Stimulated activated naive B cell treated with anti-CD40 and anti-IgM and Interleukin-4, amounts not matched to agents 10 μg/mL and 1 μg/mL and 100 μg/mL, for 72 hours (primary cell): ENCODE results near the gene GALNT1.

Experiments used
- ATAC-seq, 2 donors: fragments of 150-1000 bp; cut with Tn5 transposase; replicated peaks; 2 replicates each; pipeline ENCODE4 v1.10.0; 2021; ENCODE audit warnings: moderate library complexity in 1 of 2
- DNase-seq: peaks from one replicate; pipeline ENCODE4 v3.0.0; 2021
- H3K27ac Mint-ChIP-seq: one replicate; pipeline ENCODE4 v1.8.0; 2022; ENCODE audit warnings: mild to moderate bottlenecking, mixed read lengths
- H3K27me3 Mint-ChIP-seq, 2 donors: one replicate each; pipeline ENCODE4 v1.8.0; 2022; ENCODE audit warnings: mixed read lengths in 2 of 2
- H3K36me3 Mint-ChIP-seq, 2 donors: one replicate each; pipeline ENCODE4 v1.8.0; 2022; ENCODE audit warnings: mixed read lengths in 2 of 2, mild to moderate bottlenecking in 1 of 2
- H3K4me1 Mint-ChIP-seq, 2 donors: one replicate each; pipeline ENCODE4 v1.8.0; 2022; ENCODE audit warnings: mixed read lengths in 2 of 2, mild to moderate bottlenecking in 1 of 2
- H3K4me3 Mint-ChIP-seq, 2 donors: one replicate each; pipeline ENCODE4 v1.8.0; 2022; ENCODE audit warnings: mild to moderate bottlenecking in 2 of 2, mixed read lengths in 2 of 2, moderate library complexity in 1 of 2
- H3K9me3 Mint-ChIP-seq, 2 donors: one replicate each; pipeline ENCODE4 v1.8.0; 2022; ENCODE audit warnings: mixed read lengths in 2 of 2, mild to moderate bottlenecking in 1 of 2

GALNT1 gene

DNA sequence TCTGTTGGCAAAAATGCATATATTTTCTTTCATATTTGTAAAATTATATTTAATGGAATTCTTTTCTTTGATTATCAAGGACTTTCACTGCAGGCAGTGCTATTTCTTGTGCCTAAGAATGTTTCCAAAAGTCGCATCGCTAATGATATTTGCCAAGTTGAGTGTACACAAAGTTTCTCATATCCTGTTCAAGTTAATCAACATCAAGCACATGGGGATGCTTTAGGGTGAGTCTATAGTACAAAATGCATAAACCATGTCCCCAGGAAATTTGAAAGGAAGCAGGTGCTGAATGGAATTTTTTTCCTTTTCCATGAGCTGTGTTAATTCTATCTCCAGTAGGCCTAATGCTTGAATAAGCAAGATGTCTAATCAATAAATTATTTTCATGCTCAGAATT is 129.7 kb downstream of the GALNT1 start:
- ATAC-seq (no peak), DNase-seq (no peak)
- Mint-ChIP-seq H3K4me1 (peaks cover 0 to 4% of the 10 kb centered on the region in 2 donors), H3K27ac (no peak overlapping the region), H3K4me3 (no peak overlapping the region), H3K9me3 (peaks cover 0 to 2% of the 10 kb centered on the region in 2 donors), H3K36me3 (peaks cover 27 to 42% of the 10 kb centered on the region in 2 donors), H3K27me3 (no peaks in the 10 kb centered on the region)

DNA sequence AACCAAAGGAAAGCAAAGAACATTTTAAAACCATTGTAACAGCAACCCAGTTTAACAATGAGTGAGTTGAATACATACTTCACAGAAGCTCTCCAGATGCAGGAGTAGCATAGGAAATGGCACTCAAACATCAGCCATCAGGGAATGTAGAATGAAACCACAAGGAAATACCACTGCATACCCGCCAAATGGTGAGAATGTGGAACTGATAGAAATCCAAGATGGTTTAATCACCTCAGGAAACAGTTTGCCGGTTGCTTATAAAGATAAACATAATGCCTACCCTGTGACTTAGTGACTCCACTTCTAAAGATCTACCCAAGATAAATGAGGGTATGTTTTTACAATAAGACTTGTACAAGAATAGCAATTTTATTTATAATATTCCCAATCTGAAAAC is 132.0 kb downstream of the GALNT1 start:
- Mint-ChIP-seq H3K27ac (no peak overlapping the region), H3K36me3 (peaks cover 27 to 38% of the 10 kb centered on the region in 2 donors), H3K9me3 (peaks cover 7 to 11% of the 10 kb centered on the region in 2 donors), H3K27me3 (no peaks in the 10 kb centered on the region), H3K4me3 (no peak overlapping the region), H3K4me1 (peaks cover 0 to 6% of the 10 kb centered on the region in 2 donors)
- ATAC-seq (no peak), DNase-seq (no peak)

DNA sequence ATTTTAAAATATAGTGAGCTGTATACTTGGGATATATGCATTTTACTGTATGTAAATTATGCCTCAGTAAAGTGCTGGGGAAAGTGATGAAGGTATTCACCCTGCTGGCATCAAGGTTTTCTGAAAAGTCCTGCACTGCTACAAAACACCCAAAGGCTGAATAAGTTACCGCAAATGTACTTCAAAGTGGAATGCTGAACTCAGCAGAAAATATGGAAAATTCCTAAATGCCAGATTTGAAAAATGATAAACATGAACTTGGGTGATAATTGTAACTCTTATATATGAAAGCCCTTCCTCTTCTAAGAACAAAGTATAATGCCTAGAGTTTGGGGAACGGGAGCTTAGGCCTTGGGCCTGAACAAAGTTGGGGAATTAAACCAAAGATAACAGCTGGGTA is 133.0 kb downstream of the GALNT1 start:
- no peak overlapping the region for H3K27ac Mint-ChIP-seq
- no peak overlapping the region for H3K4me3 Mint-ChIP-seq
- ATAC-seq, result no peak

DNA sequence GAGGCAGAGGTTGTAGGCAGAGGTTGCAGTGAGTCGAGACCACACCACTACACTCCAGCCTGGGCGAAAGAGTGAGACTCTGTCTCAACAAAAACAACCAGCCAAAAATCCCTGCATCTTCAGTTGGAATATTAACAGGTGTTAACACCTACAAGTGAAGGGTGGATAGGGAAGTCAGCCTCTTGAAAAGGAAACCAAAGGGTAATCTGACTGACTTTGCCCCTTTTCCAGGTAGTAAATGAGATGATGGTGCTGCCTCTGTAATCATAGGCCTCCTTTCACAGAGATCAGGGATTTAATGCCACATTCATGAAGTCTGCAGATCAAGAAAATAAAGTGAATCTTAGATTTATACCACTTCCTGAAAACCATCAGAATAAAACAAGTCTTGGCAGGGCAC is 133.6 kb downstream of the GALNT1 start:
- H3K27ac Mint-ChIP-seq, result no peak overlapping the region
- ATAC-seq, result no peak
- H3K4me1 Mint-ChIP-seq, result peaks cover 0 to 6% of the 10 kb centered on the region in 2 donors
- no peaks in the 10 kb centered on the region for H3K27me3 Mint-ChIP-seq
- peaks cover 11 to 13% of the 10 kb centered on the region in 2 donors for H3K9me3 Mint-ChIP-seq
- DNase-seq, result no peak
- H3K4me3 Mint-ChIP-seq, result no peak overlapping the region
- peaks cover 19 to 29% of the 10 kb centered on the region in 2 donors for H3K36me3 Mint-ChIP-seq

More for the DNA sequence above, 133.0 kb downstream of the GALNT1 start:
- DNase-seq, result no peak
- peaks cover 0 to 6% of the 10 kb centered on the region in 2 donors for H3K4me1 Mint-ChIP-seq
- peaks cover 10 to 13% of the 10 kb centered on the region in 2 donors for H3K9me3 Mint-ChIP-seq
- no peaks in the 10 kb centered on the region for H3K27me3 Mint-ChIP-seq
- peaks cover 22 to 33% of the 10 kb centered on the region in 2 donors for H3K36me3 Mint-ChIP-seq

DNA sequence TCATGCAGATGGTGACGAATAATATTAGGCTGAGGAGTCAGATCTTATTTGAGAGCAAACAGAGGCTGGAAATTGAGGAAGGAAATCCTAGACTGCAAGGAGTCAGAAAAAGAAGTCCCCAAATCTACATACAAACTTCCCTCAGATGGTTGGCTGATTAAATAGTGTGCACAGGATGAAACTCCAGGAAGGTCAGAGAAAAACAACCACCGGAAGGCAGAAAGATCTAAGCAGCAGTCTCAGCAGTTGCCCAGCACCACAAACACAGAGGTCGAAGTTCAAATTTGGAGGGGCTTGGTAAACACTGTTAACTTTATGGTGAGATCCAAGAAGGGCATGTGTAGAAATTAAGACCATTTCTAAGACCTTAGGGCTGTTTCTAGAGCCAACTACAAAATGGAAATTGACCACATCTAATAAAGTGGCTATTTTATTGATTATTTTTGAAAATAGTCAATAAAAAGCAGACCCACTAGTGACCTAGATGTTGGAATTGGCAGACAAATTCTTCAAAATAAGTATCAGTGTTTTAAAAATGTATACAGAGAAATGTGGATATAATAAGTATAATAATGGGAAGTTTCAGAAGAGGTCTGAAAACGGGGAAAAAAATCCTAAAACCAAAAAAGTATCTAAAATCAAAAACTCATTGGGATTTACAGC is 134.8 kb downstream of the GALNT1 start:
- DNase-seq, result no peak
- peaks cover 11 to 13% of the 10 kb centered on the region in 2 donors for H3K9me3 Mint-ChIP-seq
- H3K4me3 Mint-ChIP-seq, result no peak overlapping the region
- H3K27ac Mint-ChIP-seq, result no peak overlapping the region
- H3K4me1 Mint-ChIP-seq, result peaks cover 0 to 6% of the 10 kb centered on the region in 2 donors
- H3K36me3 Mint-ChIP-seq, result peaks cover 16 to 24% of the 10 kb centered on the region in 2 donors
- peak in 1 of 2 donors; percentile 31 for ATAC-seq
- peaks cover 0 to under 1% of the 10 kb centered on the region in 2 donors for H3K27me3 Mint-ChIP-seq

DNA sequence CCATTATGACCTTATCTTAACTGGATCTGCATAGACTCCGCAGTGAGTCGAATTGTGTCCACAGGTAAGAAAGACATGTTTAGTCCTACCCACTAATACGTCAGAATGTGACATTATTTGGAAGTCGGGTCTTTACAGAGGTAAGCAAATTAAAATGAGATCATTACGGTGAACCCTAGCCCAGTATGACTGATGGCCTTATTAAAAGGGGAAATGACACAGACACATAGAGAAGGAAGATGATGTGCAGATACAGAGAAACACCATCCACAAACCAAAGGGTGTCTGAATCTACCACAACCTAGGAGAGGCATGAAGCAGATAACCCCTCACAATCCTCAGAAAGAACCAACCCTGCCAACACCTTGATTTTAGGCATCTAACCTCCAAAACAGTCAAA is 135.6 kb downstream of the GALNT1 start:
- H3K27ac Mint-ChIP-seq, result no peak overlapping the region

DNA sequence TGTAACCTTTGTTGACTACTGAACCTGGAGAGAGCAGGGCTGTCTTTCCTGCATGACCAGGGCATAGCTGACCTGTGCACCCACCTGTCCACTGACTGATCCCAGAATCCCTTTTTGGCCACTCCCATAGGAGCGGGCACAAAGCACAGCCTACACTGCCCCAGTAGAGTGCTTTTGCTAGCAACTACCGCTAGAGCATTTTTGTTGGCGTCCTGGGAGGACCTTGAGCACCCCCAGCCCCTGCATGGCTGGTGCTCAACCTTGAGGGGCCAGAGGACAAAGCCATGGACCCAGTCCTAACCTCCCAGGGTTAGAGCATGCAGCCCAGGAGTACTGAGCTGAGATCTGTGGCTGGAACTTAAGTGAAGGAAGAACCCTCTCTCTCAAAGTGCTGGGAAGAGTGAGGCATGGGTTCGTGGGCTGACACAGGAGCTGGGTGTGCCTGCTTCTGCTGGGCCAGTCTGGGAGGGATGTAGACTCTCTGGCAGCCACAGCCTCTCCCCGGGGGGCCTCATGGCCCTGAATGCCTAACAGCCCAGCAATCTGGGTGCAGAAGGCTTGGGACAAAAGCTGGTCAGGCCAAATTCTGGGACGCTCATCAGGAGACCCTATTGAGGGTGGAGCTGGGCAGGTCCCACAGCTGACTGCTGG is 140.0 kb downstream of the GALNT1 start:
- Mint-ChIP-seq H3K9me3 (peaks cover 19% of the 10 kb centered on the region in 2 donors), H3K27ac (no peak overlapping the region), H3K4me1 (no peaks in the 10 kb centered on the region), H3K4me3 (no peak overlapping the region), H3K36me3 (peaks cover 0 to 3% of the 10 kb centered on the region in 2 donors), H3K27me3 (peaks cover 13 to 43% of the 10 kb centered on the region in 2 donors)
- ATAC-seq (no peak), DNase-seq (no peak)

More for the DNA sequence above, 135.6 kb downstream of the GALNT1 start:
- DNase-seq (no peak), ATAC-seq (peak; percentile 69 to 79)
- Mint-ChIP-seq H3K27me3 (peaks cover 0 to 9% of the 10 kb centered on the region in 2 donors), H3K9me3 (peaks cover 11 to 13% of the 10 kb centered on the region in 2 donors), H3K36me3 (peaks cover 12 to 17% of the 10 kb centered on the region in 2 donors), H3K4me1 (peaks cover 0 to 6% of the 10 kb centered on the region in 2 donors), H3K4me3 (no peak overlapping the region)

DNA sequence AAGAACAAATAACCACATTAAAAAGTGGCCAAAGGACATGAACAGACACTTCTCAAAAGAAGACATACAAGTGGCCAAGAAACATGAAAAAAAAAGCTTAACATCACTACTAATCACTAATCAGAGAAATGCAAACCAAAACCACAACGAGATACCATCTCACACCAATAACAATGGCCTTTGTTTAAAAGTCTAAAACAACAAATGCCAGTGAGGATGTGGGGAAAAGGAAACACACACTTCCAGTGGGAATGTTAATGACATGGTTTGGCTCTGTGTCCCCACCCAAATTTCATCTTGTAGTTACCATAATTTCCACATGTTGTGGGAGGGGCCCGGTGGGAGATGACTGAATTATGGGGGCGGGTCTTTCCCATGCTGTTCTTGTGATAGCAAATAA is 147.1 kb downstream of the GALNT1 start:
- ATAC-seq (no peak), DNase-seq (no peak)
- no peaks in the 10 kb centered on the region for H3K4me1 Mint-ChIP-seq
- H3K4me3 Mint-ChIP-seq, result no peak overlapping the region
- no peak overlapping the region for H3K27ac Mint-ChIP-seq
- H3K36me3 Mint-ChIP-seq, result peaks cover 4% of the 10 kb centered on the region in 2 donors
- peaks cover 8 to 46% of the 10 kb centered on the region in 2 donors for H3K27me3 Mint-ChIP-seq
- H3K9me3 Mint-ChIP-seq, result peaks cover 23 to 31% of the 10 kb centered on the region in 2 donors

DNA sequence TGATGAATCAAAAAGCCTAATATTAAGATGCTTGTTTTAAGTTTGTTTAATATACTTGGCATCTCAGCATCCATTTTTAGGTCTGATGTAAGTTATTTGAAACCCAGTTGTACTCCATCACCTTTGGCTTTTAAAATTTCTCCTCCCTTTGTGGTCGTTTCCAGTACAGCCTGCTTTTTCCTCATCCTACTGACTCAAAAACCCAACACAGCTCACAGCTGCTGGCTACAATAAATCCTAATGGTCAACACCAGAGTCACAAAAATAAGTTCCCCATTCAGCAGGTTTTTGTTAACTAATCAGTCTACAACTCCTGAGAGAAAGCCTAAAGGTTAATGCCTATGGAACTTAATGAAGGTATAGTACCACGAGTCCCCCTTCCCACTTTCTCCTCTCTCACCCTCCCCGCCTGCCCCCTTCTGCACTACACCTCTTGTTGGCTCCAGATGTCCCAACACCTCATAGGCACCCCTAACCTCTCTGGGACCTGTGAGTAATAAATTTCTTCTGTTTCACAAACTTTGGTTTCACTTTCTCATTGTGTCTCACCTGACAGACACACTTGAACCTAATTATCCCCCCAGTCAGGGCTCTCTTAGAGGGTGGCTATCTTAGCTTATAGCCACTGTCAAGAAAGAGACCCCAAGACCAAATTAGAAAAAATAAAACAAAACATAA is 148.6 kb downstream of the GALNT1 start:
- Mint-ChIP-seq H3K27me3 (peaks cover 5 to 32% of the 10 kb centered on the region in 2 donors), H3K27ac (no peak overlapping the region), H3K9me3 (peaks cover 23 to 31% of the 10 kb centered on the region in 2 donors), H3K4me1 (no peaks in the 10 kb centered on the region), H3K36me3 (peaks cover 4% of the 10 kb centered on the region in 2 donors), H3K4me3 (no peak overlapping the region)
- DNase-seq (no peak), ATAC-seq (no peak)

DNA sequence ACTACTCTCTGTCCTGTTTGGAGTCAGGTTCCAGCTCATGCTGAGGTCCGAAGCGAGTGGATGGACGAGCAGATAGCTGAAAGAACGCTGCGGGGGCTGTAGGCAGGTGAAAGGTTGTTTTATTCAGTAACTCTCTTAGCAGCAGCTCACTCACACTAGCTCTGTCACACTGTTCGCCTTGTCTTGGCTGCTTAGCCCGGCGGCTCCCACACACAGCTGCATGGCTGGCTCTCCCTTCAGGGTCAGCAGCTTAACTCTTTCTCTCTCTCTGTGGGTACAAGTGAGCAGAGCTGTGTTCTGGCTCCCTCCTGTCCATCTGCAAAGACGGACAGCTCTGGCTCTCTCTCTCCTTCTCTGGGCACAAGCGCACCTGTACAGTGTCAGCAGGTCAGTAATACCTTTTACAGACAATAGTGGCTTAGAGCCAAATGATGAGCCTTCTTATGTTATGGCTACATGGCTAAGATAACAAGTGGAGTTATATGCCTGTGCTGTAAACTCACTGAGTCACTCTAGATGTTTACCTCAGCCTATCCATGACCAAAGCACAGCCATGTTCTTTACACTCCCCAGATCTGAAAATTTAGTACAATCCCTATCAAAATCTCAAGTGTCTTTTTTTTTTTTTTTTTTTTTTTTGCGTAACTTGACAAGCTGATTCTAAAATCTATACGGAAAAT is 149.3 kb downstream of the GALNT1 start:
- DNase-seq (no peak), ATAC-seq (no peak)
- no peak overlapping the region for H3K4me3 Mint-ChIP-seq
- H3K27ac Mint-ChIP-seq, result no peak overlapping the region
- peaks cover 20 to 31% of the 10 kb centered on the region in 2 donors for H3K9me3 Mint-ChIP-seq
- peaks cover 5 to 25% of the 10 kb centered on the region in 2 donors for H3K27me3 Mint-ChIP-seq
- H3K4me1 Mint-ChIP-seq, result no peaks in the 10 kb centered on the region
- H3K36me3 Mint-ChIP-seq, result peaks cover 4% of the 10 kb centered on the region in 2 donors

DNA sequence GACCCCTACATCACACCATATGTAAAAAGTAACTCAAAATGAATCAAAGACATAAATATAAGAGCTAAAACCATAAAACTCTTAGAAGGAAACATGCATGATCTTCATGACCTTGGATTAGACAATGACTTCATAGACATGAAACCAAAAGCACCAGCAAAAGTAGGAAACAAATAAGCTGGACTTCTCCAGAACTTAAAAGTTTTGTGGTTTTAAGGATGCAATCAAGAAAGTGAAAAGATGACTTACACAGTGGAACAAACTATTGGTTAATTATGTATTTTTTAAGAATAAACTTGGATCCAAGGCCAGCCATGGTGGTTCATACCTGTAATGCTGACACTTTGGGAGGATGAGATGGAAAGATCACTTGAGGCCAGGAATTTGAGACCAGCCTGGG is 150.2 kb downstream of the GALNT1 start:
- ATAC-seq (no peak), DNase-seq (no peak)
- Mint-ChIP-seq H3K36me3 (peaks cover 1 to 4% of the 10 kb centered on the region in 2 donors), H3K27me3 (peaks cover 5 to 22% of the 10 kb centered on the region in 2 donors), H3K27ac (no peak overlapping the region), H3K9me3 (peaks cover 14 to 25% of the 10 kb centered on the region in 2 donors), H3K4me3 (no peak overlapping the region), H3K4me1 (no peaks in the 10 kb centered on the region)

DNA sequence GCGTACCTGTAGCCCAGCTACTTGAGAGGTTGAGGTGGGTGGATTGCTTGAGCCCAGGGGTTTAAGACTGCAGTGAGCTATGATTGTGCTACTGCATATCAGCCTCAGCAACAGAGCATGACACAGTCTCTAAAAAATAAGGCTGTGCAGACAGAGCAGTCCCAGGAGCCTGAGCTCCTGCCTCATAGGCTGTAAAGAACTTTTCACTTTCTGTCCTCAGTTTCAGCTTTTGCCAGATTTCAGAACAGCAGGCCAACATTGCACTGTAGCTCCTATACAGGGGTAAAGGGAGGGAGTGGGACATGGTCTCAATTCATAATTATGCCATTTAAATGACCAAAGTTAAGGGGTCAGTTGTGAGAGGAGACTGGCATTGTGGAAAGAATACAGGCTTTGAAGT is 150.6 kb downstream of the GALNT1 start:
- ATAC-seq (no peak), DNase-seq (no peak)
- H3K4me1 Mint-ChIP-seq, result no peaks in the 10 kb centered on the region
- no peak overlapping the region for H3K27ac Mint-ChIP-seq
- peaks cover 14 to 25% of the 10 kb centered on the region in 2 donors for H3K9me3 Mint-ChIP-seq
- no peak overlapping the region for H3K4me3 Mint-ChIP-seq
- H3K36me3 Mint-ChIP-seq, result peaks cover 1 to 4% of the 10 kb centered on the region in 2 donors
- peaks cover 5 to 18% of the 10 kb centered on the region in 2 donors for H3K27me3 Mint-ChIP-seq

DNA sequence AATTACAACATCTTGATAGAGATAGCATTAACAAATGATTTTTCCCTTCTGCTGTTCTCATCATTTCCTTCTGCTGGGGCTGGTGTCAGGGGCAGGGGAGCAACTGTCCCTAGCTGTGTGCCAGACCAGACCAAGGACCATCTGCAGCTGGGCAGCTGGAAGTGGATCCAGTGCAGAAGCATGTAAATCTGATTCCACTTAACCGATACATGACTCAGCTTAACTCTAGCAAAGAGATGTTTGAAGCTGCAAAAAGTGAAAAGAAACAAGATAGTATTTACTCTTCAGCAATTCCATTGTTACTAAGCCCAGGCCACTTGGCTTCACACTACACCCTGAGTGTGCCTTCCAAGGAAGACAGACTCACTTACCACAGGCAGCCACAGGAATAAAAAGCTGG is 151.1 kb downstream of the GALNT1 start:
- H3K36me3 Mint-ChIP-seq, result peaks cover 1 to 4% of the 10 kb centered on the region in 2 donors
- H3K4me3 Mint-ChIP-seq, result no peak overlapping the region
- H3K27ac Mint-ChIP-seq, result no peak overlapping the region
- peaks cover 5 to 14% of the 10 kb centered on the region in 2 donors for H3K27me3 Mint-ChIP-seq
- no peaks in the 10 kb centered on the region for H3K4me1 Mint-ChIP-seq
- ATAC-seq (no peak), DNase-seq (no peak)
- peaks cover 13 to 25% of the 10 kb centered on the region in 2 donors for H3K9me3 Mint-ChIP-seq

DNA sequence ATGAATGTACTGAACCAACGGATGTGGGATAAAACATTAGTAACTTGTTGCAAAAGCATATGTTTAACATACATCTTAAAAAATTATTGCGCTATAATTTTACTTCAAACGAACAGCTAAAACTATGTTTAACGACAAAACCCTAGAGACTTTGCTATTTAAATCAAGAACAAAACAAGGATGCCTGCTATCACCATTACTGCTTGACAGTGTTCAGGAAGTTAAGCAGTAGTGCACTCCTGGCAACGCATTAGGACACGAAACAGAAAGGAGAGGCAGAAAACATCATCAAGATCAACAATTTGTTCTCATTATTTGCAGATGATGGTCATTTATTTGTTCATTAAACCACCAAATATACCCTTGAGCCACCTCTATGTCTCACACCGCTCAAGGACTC is 151.9 kb downstream of the GALNT1 start:
- Mint-ChIP-seq H3K4me3 (no peak overlapping the region), H3K4me1 (no peaks in the 10 kb centered on the region), H3K27me3 (peaks cover 5 to 17% of the 10 kb centered on the region in 2 donors), H3K36me3 (peaks cover 1 to 4% of the 10 kb centered on the region in 2 donors), H3K9me3 (peaks cover 11 to 22% of the 10 kb centered on the region in 2 donors), H3K27ac (no peak overlapping the region)
- ATAC-seq, result no peak
- no peak for DNase-seq
